GM21619 (cell line): ENCODE measurements around the gene HS3ST6.
A peak's percentile ranks its signal among the peaks of the same experiment; 100 is the strongest.
"Not testable (repeated sequence)": the region's sequence is repeated elsewhere in the genome, so short reads cannot be mapped to it uniquely, and the experiment has no call there.

Experiments
- ATAC-seq: cut with Tn5 transposase; IDR thresholded peaks from one replicate; pipeline ENCODE4 v1.9.1; 2021; ENCODE audit not compliant: unreplicated experiment

Gene HS3ST6

GRCh38 chr16:1929578-1930337, 11.5 kb upstream of the HS3ST6 start:
- peak; percentile 79 for ATAC-seq

GRCh38 chr16:1929105-1929504, 10.9 kb upstream of the HS3ST6 start:
- peak; percentile 12 for ATAC-seq

GRCh38 chr16:1926271-1926670, 8.1 kb upstream of the HS3ST6 start:
- no peak for ATAC-seq

- ATAC-seq = no peak
Observed at GRCh38 chr16:1924095-1924494, 5.9 kb upstream of the HS3ST6 start.

GRCh38 chr16:1923299-1924034, 5.3 kb upstream of the HS3ST6 start:
- ATAC-seq = no peak

GRCh38 chr16:1922357-1922756, 4.1 kb upstream of the HS3ST6 start:
- ATAC-seq = no peak

- ATAC-seq = no peak
Observed at GRCh38 chr16:1920727-1921171, 2.5 kb upstream of the HS3ST6 start.

- not testable (repeated sequence) for ATAC-seq
Observed at GRCh38 chr16:1920122-1920521, 1.9 kb upstream of the HS3ST6 start.

- no peak for ATAC-seq
Observed at GRCh38 chr16:1919327-1919998, 1.2 kb upstream of the HS3ST6 start.

- ATAC-seq = no peak
Observed at GRCh38 chr16:1917665-1918350, 407 bp downstream of the HS3ST6 start.

GRCh38 chr16:1917056-1917664, 1.1 kb downstream of the HS3ST6 start:
- no peak for ATAC-seq

GRCh38 chr16:1916640-1916990, 1.6 kb downstream of the HS3ST6 start:
- no peak for ATAC-seq

- no peak for ATAC-seq
Observed at GRCh38 chr16:1915732-1916639, 2.2 kb downstream of the HS3ST6 start.

GRCh38 chr16:1914988-1915387, 3.2 kb downstream of the HS3ST6 start:
- no peak for ATAC-seq

- no peak for ATAC-seq
Observed at GRCh38 chr16:1914084-1914608, 4.1 kb downstream of the HS3ST6 start.

- ATAC-seq = no peak
Observed at GRCh38 chr16:1913327-1914083, 4.7 kb downstream of the HS3ST6 start.

GRCh38 chr16:1912215-1912543, 6.0 kb downstream of the HS3ST6 start:
- ATAC-seq = no peak

- no peak for ATAC-seq
Observed at GRCh38 chr16:1911467-1912214, 6.6 kb downstream of the HS3ST6 start.
